Cardiac fibroblast (primary cell): ENCODE measurements around the gene SNAP25.
A peak's percentile ranks its signal among the peaks of the same experiment; 100 is the strongest.

Source experiments
- DNase-seq, 2 donors: peaks; one replicate each; pipeline versions ENCODE4 v3.0.0 to v3.0.0-alpha.2; 2010; ENCODE audit warnings: low read depth in 2 of 2
- H3K4me3 ChIP-seq, 2 donors: replicated peaks in 1 of 2; 1 replicate in 1 of 2; 2 replicates in 1 of 2; pipeline ENCODE4 v1.5.1; 2011; ENCODE audit warnings: low read depth in 2 of 2, low read length in 2 of 2, mild to moderate bottlenecking in 2 of 2, moderate library complexity in 1 of 2
- TF ChIP-seq, protein P1 (sequence below): IDR thresholded peaks from one replicate; pipeline ENCODE4 v1.5.1; 2011; ENCODE audit warnings: low read depth, mild to moderate bottlenecking, low read length, inconsistent platforms

The SNAP25 gene

DNA sequence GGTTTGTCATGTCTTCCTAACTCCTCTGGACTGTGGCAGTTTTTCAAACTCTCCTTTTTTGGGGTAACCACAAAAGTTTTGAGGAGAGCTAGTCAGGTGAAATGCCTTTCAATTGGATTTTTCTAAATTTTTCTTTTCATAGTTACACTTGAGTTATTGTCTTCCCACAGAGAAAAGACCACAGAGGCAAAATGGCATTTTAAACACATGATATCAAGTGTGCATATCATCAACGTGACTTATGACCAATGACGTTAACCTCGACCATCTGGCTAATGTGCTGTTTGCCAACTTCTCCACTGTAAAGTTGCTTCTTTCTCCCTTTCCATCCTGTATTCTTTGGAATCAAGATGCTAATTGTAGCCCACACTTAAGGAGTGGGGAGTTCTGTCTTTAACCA lies 41.3 kb upstream of the SNAP25 start:
- TF ChIP-seq, protein P1, sequence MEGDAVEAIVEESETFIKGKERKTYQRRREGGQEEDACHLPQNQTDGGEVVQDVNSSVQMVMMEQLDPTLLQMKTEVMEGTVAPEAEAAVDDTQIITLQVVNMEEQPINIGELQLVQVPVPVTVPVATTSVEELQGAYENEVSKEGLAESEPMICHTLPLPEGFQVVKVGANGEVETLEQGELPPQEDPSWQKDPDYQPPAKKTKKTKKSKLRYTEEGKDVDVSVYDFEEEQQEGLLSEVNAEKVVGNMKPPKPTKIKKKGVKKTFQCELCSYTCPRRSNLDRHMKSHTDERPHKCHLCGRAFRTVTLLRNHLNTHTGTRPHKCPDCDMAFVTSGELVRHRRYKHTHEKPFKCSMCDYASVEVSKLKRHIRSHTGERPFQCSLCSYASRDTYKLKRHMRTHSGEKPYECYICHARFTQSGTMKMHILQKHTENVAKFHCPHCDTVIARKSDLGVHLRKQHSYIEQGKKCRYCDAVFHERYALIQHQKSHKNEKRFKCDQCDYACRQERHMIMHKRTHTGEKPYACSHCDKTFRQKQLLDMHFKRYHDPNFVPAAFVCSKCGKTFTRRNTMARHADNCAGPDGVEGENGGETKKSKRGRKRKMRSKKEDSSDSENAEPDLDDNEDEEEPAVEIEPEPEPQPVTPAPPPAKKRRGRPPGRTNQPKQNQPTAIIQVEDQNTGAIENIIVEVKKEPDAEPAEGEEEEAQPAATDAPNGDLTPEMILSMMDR: no peak
- no peak for DNase-seq
- no peak overlapping the region for H3K4me3 ChIP-seq

- TF ChIP-seq, protein P1: no peak
- no peak overlapping the region for H3K4me3 ChIP-seq
Observed at GRCh38 chr20:10178091-10178490, 40.5 kb upstream of the SNAP25 start.

DNA sequence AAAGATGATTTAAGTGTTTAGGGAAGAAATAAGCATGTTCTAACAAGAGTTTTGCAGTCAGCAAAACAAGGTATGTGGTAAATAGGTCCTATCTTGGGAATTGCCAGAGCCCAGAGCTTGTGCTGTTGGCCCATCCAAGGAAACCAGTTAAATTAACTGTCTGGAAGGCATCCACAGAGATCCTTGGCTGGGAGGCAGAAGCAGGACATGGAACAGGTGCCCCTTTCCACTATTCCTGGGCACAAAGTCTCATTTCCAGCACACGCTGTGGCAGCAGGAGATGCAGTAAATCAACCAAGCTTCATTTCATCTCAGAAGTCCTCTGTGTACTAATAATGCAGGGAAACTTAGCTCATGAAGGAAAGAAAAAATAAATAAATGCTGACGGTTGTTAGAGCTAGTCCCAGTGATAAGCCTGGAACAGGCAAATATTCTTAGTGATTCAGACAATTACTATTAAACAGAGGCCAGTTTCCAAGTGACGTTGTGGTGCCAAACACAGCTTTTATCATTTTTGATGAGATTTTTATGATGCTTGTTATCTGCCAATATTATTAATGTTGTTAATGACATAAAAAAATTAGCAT lies 39.8 kb upstream of the SNAP25 start:
- TF ChIP-seq, protein P1: no peak
- DNase-seq: no peak
- no peak overlapping the region for H3K4me3 ChIP-seq

More at GRCh38 chr20:10178091-10178490, 40.5 kb upstream of the SNAP25 start:
- no peak for DNase-seq

- TF ChIP-seq, protein P1: peak; percentile 35
- DNase-seq: peak in 1 of 2 donors; percentile 10
- no peak overlapping the region for H3K4me3 ChIP-seq
Observed at GRCh38 chr20:10179574-10180298, 38.9 kb upstream of the SNAP25 start.

DNA sequence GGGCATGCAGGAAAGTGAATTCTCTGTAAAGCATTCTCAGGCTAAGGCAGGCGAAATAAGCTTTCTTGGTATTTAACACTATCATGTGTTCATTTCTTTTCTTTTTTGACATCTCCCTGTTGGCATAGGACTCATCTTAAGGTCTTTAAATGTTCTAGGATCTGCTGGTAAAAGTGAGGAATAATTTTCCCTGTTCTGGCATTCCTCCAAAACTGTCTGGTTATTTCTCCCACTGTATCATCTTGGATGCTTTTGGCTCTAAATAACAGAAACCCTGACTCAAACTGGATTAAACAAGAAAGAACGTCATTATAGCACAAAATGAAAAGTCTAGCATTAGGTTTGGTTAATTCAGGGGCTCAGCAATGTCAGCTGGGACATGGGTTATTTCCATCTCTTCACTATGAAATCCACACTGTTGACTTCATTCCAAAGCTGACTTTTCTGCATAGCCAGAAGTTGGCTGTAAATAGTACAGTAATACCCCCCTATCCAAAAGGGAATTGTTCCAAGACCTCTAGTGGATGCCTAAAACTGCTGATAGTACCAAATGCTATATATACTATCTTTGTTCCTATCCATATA lies 37.9 kb upstream of the SNAP25 start:
- no peak for DNase-seq
- TF ChIP-seq, protein P1: no peak
- no peak overlapping the region for H3K4me3 ChIP-seq

DNA sequence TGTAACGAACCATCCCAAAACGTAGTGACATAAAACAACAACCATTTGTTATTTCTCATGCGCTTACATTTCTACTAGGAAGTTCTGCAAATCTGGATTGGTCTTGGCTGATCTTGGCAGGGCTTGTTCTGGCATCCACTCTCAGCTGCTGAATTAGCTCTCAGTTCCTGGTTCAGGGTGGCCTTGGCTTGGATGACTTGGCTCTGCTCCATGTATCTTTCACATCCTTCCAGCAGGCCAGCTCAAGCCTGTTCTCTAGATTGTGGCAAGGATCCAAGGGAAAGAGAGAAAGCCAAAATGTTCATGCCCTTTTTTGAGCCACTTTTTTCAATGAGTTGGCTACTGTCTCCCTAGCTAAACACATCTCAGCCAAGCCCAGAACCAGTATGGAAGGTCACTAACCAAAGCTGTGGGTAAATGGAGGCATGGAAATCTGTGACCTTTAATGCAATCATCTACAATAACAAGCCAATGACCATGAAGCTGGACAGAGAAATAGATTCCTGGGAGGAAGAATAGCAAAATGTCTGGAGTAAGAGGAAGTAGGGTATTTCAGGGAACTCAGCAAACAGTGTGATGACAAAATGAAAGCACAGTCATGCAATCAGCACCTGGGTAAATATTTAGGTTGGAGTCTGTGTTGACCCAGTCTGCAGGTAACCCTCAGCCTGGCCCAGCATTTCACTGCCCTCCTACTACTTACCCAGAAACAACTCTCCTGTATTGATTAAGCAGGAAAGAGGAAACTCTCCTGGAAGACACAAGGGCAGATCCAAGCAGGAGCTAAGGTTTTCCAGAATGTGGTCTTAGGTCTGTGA lies 32.7 kb upstream of the SNAP25 start:
- DNase-seq: peak; percentile 8 to 73
- TF ChIP-seq, protein P1: no peak
- H3K4me3 ChIP-seq: no peak overlapping the region
